Muscle of arm (tissue), 12 donors: ENCODE results near the gene IL1RN. TPM values are rescaled to one million over a fixed set of nuclear protein-coding genes. Genes with fewer than 3 reads are reported as not detected.

Experiments used
- polyA plus RNA-seq, 12 donors: library from polyadenylated mRNA; unstranded; fragments of 120-200 nt; gene quantifications; one replicate each; pipeline ENCODE4 v1.2.1, GENCODE V29; 2013; ENCODE audit not compliant: insufficient read length in 12 of 12

The IL1RN gene
- polyA plus RNA-seq, 12 donors, result 0.33 to 12.9 (median 1.5) TPM; not detected in 2

Other genes starting within 250 kb of the IL1RN start
- not detected for gene IL37, start 216.4 kb upstream of the IL1RN start, polyA plus RNA-seq
- under 1 TPM in 6 of 12 donors, not detected in 6; 0.21 to 0.55 (median 0.31) TPM for gene IL36G, start 149.6 kb upstream of the IL1RN start, polyA plus RNA-seq
- gene IL36A, start 122.1 kb upstream of the IL1RN start, polyA plus RNA-seq, result not detected
- not detected for gene IL36B, start 74.7 kb upstream of the IL1RN start, polyA plus RNA-seq
- gene IL36RN, start 68.4 kb upstream of the IL1RN start, polyA plus RNA-seq, result 10 to 100 TPM in 1 of 12 donors, 1 to 10 TPM in 2, under 1 TPM in 2, not detected in 7; 0.12 to 17.1 (median 5.0) TPM
- gene IL1F10, start 59.6 kb upstream of the IL1RN start, polyA plus RNA-seq, result not detected
- gene PSD4, start 46.4 kb downstream of the IL1RN start, polyA plus RNA-seq, result 10 to 100 TPM in 2 of 12 donors, 1 to 10 TPM in 9, not detected in 1; 1.0 to 23.0 (median 1.8) TPM
- gene PAX8, start 151.3 kb downstream of the IL1RN start, polyA plus RNA-seq, result 10 to 100 TPM in 1 of 12 donors, 1 to 10 TPM in 8, under 1 TPM in 2, not detected in 1; 0.52 to 18.1 (median 2.0) TPM